PC-9 (cell line): ENCODE measurements around the gene SGMS1.

Experiments used
- CTCF ChIP-seq: fragments of 200-600 bp; sonication (generic); conservative IDR thresholded peaks from 2 replicates; pipeline ENCODE4 v1.6.1; 2017; ENCODE audit warnings: mixed run types, antibody characterized with exemption, mild to moderate bottlenecking, moderate library complexity
- EZH2 ChIP-seq: fragments of 200-600 bp; sonication (generic); IDR thresholded peaks from 2 replicates; pipeline ENCODE4 v1.8.0; 2017; ENCODE audit warnings: antibody characterized with exemption, low read depth

- no peak for TF ChIP-seq CTCF
- no peak for TF ChIP-seq EZH2
Observed at GRCh38 chr10:50619166-50619565, 4.6 kb downstream of the SGMS1 start.
